Osteocyte (in vitro differentiated cells): ENCODE data around the gene N4BP2L2. TPM values are rescaled to one million over a fixed set of nuclear protein-coding genes. Genes with fewer than 3 reads are reported as not detected.

Experiments used
- DNase-seq: peaks from one replicate; pipeline ENCODE4 v3.0.0; 2021; ENCODE audit warnings: mixed read lengths; ENCODE audit not compliant: unreplicated experiment; ENCODE audit errors: extremely low spot score
- H3K27ac Mint-ChIP-seq: one replicate; pipeline ENCODE4 v1.8.0; 2021; ENCODE audit warnings: mild to moderate bottlenecking, mixed read lengths; ENCODE audit not compliant: unreplicated experiment
- H3K27me3 Mint-ChIP-seq: one replicate; pipeline ENCODE4 v1.8.0; 2021; ENCODE audit warnings: mixed read lengths; ENCODE audit not compliant: unreplicated experiment
- H3K36me3 Mint-ChIP-seq: one replicate; pipeline ENCODE4 v1.8.0; 2021; ENCODE audit warnings: mixed read lengths; ENCODE audit not compliant: unreplicated experiment
- H3K4me1 Mint-ChIP-seq: one replicate; pipeline ENCODE4 v1.8.0; 2021; ENCODE audit warnings: mixed read lengths; ENCODE audit not compliant: unreplicated experiment
- H3K4me3 Mint-ChIP-seq: one replicate; pipeline ENCODE4 v1.8.0; 2021; ENCODE audit warnings: mild to moderate bottlenecking, moderate library complexity, mixed read lengths; ENCODE audit not compliant: unreplicated experiment
- H3K9me3 Mint-ChIP-seq: one replicate; pipeline ENCODE4 v1.8.0; 2021; ENCODE audit warnings: mixed read lengths; ENCODE audit not compliant: unreplicated experiment
- total RNA-seq: library from RNA; stranded (reverse); gene quantifications from 2 replicates; pipeline ENCODE4 v1.2.1, GENCODE V29; 2021
- TF ChIP-seq, protein P1 (sequence below): fragments of 200-600 bp; sonication (generic); IDR thresholded peaks from 2 replicates; pipeline ENCODE4 v1.5.0; 2021; ENCODE audit warnings: antibody characterized with exemption, mild to moderate bottlenecking, moderate library complexity

The N4BP2L2 gene
- total RNA-seq, 1 donor from 2014 or later: 138 TPM

GRCh38 chr13:32384702-32385101, 153.9 kb downstream of the N4BP2L2 start:
- Mint-ChIP-seq H3K4me3 (no peak overlapping the region), H3K4me1 (no peaks in the 10 kb centered on the region), H3K36me3 (no peaks in the 10 kb centered on the region), H3K27ac (no peak overlapping the region), H3K9me3 (no peaks in the 10 kb centered on the region), H3K27me3 (no peaks in the 10 kb centered on the region)
- TF ChIP-seq, protein P1, sequence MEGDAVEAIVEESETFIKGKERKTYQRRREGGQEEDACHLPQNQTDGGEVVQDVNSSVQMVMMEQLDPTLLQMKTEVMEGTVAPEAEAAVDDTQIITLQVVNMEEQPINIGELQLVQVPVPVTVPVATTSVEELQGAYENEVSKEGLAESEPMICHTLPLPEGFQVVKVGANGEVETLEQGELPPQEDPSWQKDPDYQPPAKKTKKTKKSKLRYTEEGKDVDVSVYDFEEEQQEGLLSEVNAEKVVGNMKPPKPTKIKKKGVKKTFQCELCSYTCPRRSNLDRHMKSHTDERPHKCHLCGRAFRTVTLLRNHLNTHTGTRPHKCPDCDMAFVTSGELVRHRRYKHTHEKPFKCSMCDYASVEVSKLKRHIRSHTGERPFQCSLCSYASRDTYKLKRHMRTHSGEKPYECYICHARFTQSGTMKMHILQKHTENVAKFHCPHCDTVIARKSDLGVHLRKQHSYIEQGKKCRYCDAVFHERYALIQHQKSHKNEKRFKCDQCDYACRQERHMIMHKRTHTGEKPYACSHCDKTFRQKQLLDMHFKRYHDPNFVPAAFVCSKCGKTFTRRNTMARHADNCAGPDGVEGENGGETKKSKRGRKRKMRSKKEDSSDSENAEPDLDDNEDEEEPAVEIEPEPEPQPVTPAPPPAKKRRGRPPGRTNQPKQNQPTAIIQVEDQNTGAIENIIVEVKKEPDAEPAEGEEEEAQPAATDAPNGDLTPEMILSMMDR: no peak
- DNase-seq: no peak

DNA sequence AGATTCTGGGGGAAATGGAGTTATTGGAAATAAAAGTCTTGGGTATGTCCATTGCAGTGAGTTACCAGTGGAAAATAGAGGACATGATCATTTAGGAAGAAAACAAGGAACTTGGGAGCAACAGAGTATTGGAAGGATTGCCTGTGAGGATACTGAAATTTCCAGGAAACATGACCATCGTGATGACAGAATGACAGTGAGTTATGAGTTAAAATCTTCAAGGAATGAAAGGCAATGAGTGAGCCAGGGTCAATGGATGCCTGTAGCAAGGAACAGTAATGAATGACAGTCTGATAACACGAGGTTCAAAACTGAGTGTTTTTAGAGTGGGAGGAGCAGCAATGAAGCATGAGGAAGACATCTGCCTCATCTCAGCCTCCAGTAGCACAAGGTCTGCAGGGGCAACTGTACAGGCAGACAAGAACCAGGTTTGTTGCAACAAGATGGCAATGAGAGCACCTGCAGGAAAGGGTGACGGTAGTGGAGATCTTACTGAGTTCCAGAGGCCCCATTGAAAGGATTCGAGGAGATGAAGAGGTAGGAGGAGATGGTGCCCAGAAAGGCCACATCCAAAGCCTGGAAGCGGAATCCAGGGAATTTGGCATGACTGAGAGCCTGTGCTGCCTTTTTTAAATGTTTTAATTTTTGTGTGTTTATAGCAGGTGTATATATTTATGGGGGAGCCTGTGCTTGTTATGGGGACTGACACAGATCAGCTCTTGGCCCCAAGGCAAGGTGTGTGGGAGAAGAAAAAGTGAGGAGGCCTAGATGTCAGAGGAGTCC, 154.6 kb downstream of the N4BP2L2 start:
- Mint-ChIP-seq H3K4me1 (no peaks in the 10 kb centered on the region), H3K27ac (no peak overlapping the region), H3K9me3 (no peaks in the 10 kb centered on the region), H3K27me3 (no peaks in the 10 kb centered on the region), H3K4me3 (no peak overlapping the region), H3K36me3 (no peaks in the 10 kb centered on the region)
- TF ChIP-seq, protein P1: no peak
- no peak for DNase-seq

Other genes with a start within 250 kb of the N4BP2L2 start
- gene ZAR1L, start 223.4 kb downstream of the N4BP2L2 start, total RNA-seq: not detected in 2 replicates
- gene BRCA2, start 223.3 kb downstream of the N4BP2L2 start, total RNA-seq: 2.6 and 2.8 TPM in 2 replicates
- 9.8 and 10.2 TPM in 2 replicates for gene N4BP2L1, start 110.7 kb downstream of the N4BP2L2 start, total RNA-seq
- gene PDS5B, start 47.7 kb upstream of the N4BP2L2 start, total RNA-seq: 65.8 and 72.4 TPM in 2 replicates